SK-N-MC (cell line): ENCODE measurements around the gene ZIC1.

ENCODE experiments used
- EZH2 ChIP-seq: fragments of 200-600 bp; sonication (generic); IDR thresholded peaks from one replicate; pipeline ENCODE4 v1.6.1; 2017; ENCODE audit warnings: antibody characterized with exemption
- FOXP2 ChIP-seq: optimal IDR thresholded peaks from 2 replicates; pipeline ENCODE3; 2011; ENCODE audit warnings: mild to moderate bottlenecking, moderate library complexity; ENCODE audit not compliant: insufficient read depth; ENCODE audit errors: extremely low read length, control extremely low read depth
- POLR2AphosphoS5 ChIP-seq: IDR thresholded peaks from 2 replicates; pipeline ENCODE4 v1.6.1; 2012; ENCODE audit warnings: mild to moderate bottlenecking, low read depth, low read length, borderline replicate concordance

GRCh38 chr3:147381596-147381995, 27.6 kb upstream of the ZIC1 start:
- TF ChIP-seq EZH2 = no peak
- no peak for TF ChIP-seq POLR2AphosphoS5
- no peak for TF ChIP-seq FOXP2
